ENCODE measurements around the gene RD3L. TPM values are rescaled to one million over a fixed set of nuclear protein-coding genes. Genes with fewer than 3 reads are reported as not detected.
A peak's percentile ranks its signal among the peaks of the same experiment; 100 is the strongest.
"Not testable (repeated sequence)": the region's sequence is repeated elsewhere in the genome, so short reads cannot be mapped to it uniquely, and the experiment has no call there.

RD3L gene
- total and polyA plus RNA-seq, 9 of the 15 experiments (the other 6 are each of a cell fraction or from before 2014, with no cell fraction given) = 0.14 TPM; not detected in 8

- in situ Hi-C loops (cut with MboI); H3K9me1 ChIP-seq (ENCODE audit: control insufficient read depth, insufficient read depth, low read length); CTCF ChIA-PET (ENCODE audit: low intra/inter-chr PET ratio); H3K9me3 ChIP-seq (replicated peaks; ENCODE audit: control insufficient read depth, insufficient read depth, low read depth, low read length); H4K20me1 ChIP-seq (replicated peaks; ENCODE audit: control insufficient read depth, insufficient read depth, low read length); H3K27me3 ChIP-seq (ENCODE audit: control insufficient read depth in 2 of 2, insufficient read depth in 2 of 2, low read length in 2 of 2); ATAC-seq; DNase-seq (ENCODE audit: extremely low read depth in 1 of 4, low spot score in 3 of 4); FAIRE-seq; BruUV-seq (replicated peaks); POLR2A ChIA-PET; TF ChIP-seq ATF1 (CRISPR knock-in tag; IDR thresholded peaks at IDR 0.05): not testable (repeated sequence)
- peak; percentile 40 for TF ChIP-seq EGR1 (conservative IDR thresholded peaks at IDR 0.05)
- TF ChIP-seq ATF1 (tag; IDR thresholded peaks at IDR 0.05) = 0 out of 2 replicates have a peak, but pooled peaks have one; percentile 31
- peaks cover 20% of the 10 kb centered on the region; the same call in 2 of the 3 replicates for H3K36me3 ChIP-seq (ENCODE audit: control insufficient read depth, insufficient read depth, low read length)
- H2AFZ ChIP-seq (ENCODE audit: low read depth, low read length) = peak overlapping the region; percentile 97
- peak overlapping the region in 1 of 2 experiments; percentile 41; a peak in 1 of 4 replicates for H3K9ac ChIP-seq (ENCODE audit: insufficient read depth in 1 of 2, low read depth in 2 of 2, low read length in 2 of 2)
- H3K4me1 ChIP-seq (replicated peaks in 1 of 2; ENCODE audit: control insufficient read depth in 2 of 2, insufficient read depth in 2 of 2, low read length in 2 of 2) = peaks cover 13 to 14% of the 10 kb centered on the region in 2 experiments; a peak in 3 of 5 replicates
- peaks cover 43% of the 10 kb centered on the region for H3K79me2 ChIP-seq (ENCODE audit: control insufficient read depth, insufficient read depth, low read length)
- H3K4me2 ChIP-seq (ENCODE audit: insufficient read depth, low read length) = peak overlapping the region; percentile 100
- peak overlapping the region; percentile 34; the same call in 2 of the 3 replicates for H3K27ac ChIP-seq (ENCODE audit: extremely low read depth, low read depth, low read length)
- intact Hi-C loops (cut with micrococcal nuclease) = loop anchor here (5.0 kb wide), 1 partner anchor 50 kb away; no protein-coding TSS in a partner anchor
- WGBS (ENCODE audit: insufficient coverage, low coverage, missing lambda C conversion rate) = 11% methylated on average over 10 of the region's 12 CpGs
- H3K4me3 ChIP-seq = peak overlapping the region; percentile 86
These were observed 20.5 kb downstream of the RD3L start for GRCh38 chr14:103921855-103922200.

- Histone ChIP-seq H2AFZ (ENCODE audit: low read depth, low read length) (peak overlapping the region; percentile 97), H3K27me3 (ENCODE audit: control insufficient read depth in 2 of 2, insufficient read depth in 2 of 2, low read length in 2 of 2) (no peaks in the 10 kb centered on the region), H4K20me1 (replicated peaks; ENCODE audit: control insufficient read depth, insufficient read depth, low read length) (peaks cover 4% of the 10 kb centered on the region; the same call in 1 of the 2 replicates), H3K9me1 (ENCODE audit: control insufficient read depth, insufficient read depth, low read length) (no peaks in the 10 kb centered on the region), H3K27ac (ENCODE audit: extremely low read depth, low read depth, low read length) (peak overlapping the region; percentile 82), H3K4me1 (replicated peaks in 1 of 2; ENCODE audit: control insufficient read depth in 2 of 2, insufficient read depth in 2 of 2, low read length in 2 of 2) (peaks cover 13 to 14% of the 10 kb centered on the region in 2 experiments; a peak in 3 of 5 replicates), H3K79me2 (ENCODE audit: control insufficient read depth, insufficient read depth, low read length) (peaks cover 49% of the 10 kb centered on the region), H3K4me3 (peak overlapping the region; percentile 86), H3K4me2 (ENCODE audit: insufficient read depth, low read length) (peak overlapping the region; percentile 100), H3K9me3 (replicated peaks; ENCODE audit: control insufficient read depth, insufficient read depth, low read depth, low read length) (no peaks in the 10 kb centered on the region), H3K9ac (ENCODE audit: insufficient read depth in 1 of 2, low read depth in 2 of 2, low read length in 2 of 2) (peak overlapping the region; percentile 95), H3K36me3 (ENCODE audit: control insufficient read depth, insufficient read depth, low read length) (peaks cover 27% of the 10 kb centered on the region; the same call in 2 of the 3 replicates)
- peak; percentile 95 for ATAC-seq
- peak; percentile 87 for FAIRE-seq
- BruUV-seq (replicated peaks) = TSS peak; percentile 78
- intact Hi-C loops (cut with micrococcal nuclease) (loop anchor here (5.0 kb wide), 1 partner anchor 51 kb away; no protein-coding TSS in a partner anchor), in situ Hi-C loops (cut with MboI) (no loop called here)
- 0% methylated on average over 41 of the region's 58 CpGs for WGBS (ENCODE audit: insufficient coverage, low coverage, missing lambda C conversion rate)
- POLR2A ChIA-PET = interaction anchor here (1.2 kb wide), 1 partner anchor 10 kb away, joined by 3 read pairs; no protein-coding TSS in a partner anchor
- DNase-seq (ENCODE audit: extremely low read depth in 1 of 4, low spot score in 3 of 4) = peak; percentile 86 to 94 (median 88)
- CTCF ChIA-PET (ENCODE audit: low intra/inter-chr PET ratio) = no interaction called here
- TF ChIP-seq TFAP4 (CRISPR knock-in tag; IDR thresholded peaks at IDR 0.05; ENCODE audit: borderline replicate concordance) (peak; percentile 75), GABPA (tag; conservative IDR thresholded peaks at IDR 0.05; ENCODE audit: low read depth) (peak; percentile 83), RHOXF2B (CRISPR knock-in tag; conservative IDR thresholded peaks at IDR 0.05) (no peak), AFF4 (CRISPR knock-in tag; IDR thresholded peaks at IDR 0.05) (no peak), TAF9B (IDR thresholded peaks at IDR 0.05; ENCODE audit: partially characterized antibody) (peak; percentile 34), EGR1 (conservative IDR thresholded peaks at IDR 0.05) (no peak), POLR2G (IDR thresholded peaks at IDR 0.05; ENCODE audit: low read depth, low read length) (peak; percentile 81)
These were observed 21.1 kb downstream of the RD3L start for GRCh38 chr14:103920981-103921854.
